ENCODE results near the gene WDR36.

GRCh38 chr5:111066261-111066938 is 25.7 kb upstream of the WDR36 start:
- no peak for TF ChIP-seq HNF4G (IDR thresholded peaks at IDR 0.05; ENCODE audit: borderline replicate concordance, low read depth, low read length)
- no peak for TF ChIP-seq HNF4G (CRISPR knock-in tag; IDR thresholded peaks at IDR 0.05; ENCODE audit: borderline replicate concordance, low read depth)
- TF ChIP-seq BRF2 (CRISPR knock-in tag; IDR thresholded peaks at IDR 0.05): no peak
- TF ChIP-seq SMC3 (IDR thresholded peaks at IDR 0.05; ENCODE audit: low read length): no peak
- TF ChIP-seq ZNF292 (CRISPR knock-in tag; IDR thresholded peaks at IDR 0.05; ENCODE audit: borderline replicate concordance, low read depth): no peak
- no peak for TF ChIP-seq POLR2AphosphoS5 (IDR thresholded peaks at IDR 0.05; ENCODE audit: low read depth, low read length)
- no peak for TF ChIP-seq PREB (CRISPR knock-in tag; IDR thresholded peaks at IDR 0.05)
- TF ChIP-seq POLR2AphosphoS2 (IDR thresholded peaks at IDR 0.05; ENCODE audit: low read depth, low read length): no peak
- no peak for TF ChIP-seq THAP8 (CRISPR knock-in tag; IDR thresholded peaks at IDR 0.05; ENCODE audit: borderline replicate concordance)
- no peak for TF ChIP-seq YY1 (IDR thresholded peaks at IDR 0.05; ENCODE audit: insufficient read depth, insufficient replicate concordance, low read depth, low read length)
- TF ChIP-seq GMEB2 (CRISPR knock-in tag; IDR thresholded peaks at IDR 0.05; ENCODE audit: low read depth): no peak
